HG03469 (cell line): ENCODE data around the gene NPC1L1.
"Not testable (repeated sequence)": the region's sequence is repeated elsewhere in the genome, so short reads cannot be mapped to it uniquely, and the experiment has no call there.

Experiments
- ATAC-seq: cut with Tn5 transposase; IDR thresholded peaks from one replicate; pipeline ENCODE4 v1.9.1; 2021; ENCODE audit warnings: mild to moderate bottlenecking, moderate library complexity, moderate number of reproducible peaks; ENCODE audit not compliant: unreplicated experiment

Gene NPC1L1

GRCh38 chr7:44512736-44513135 is 28.4 kb downstream of the NPC1L1 start:
- ATAC-seq: no peak

- no peak for ATAC-seq
Observed at GRCh38 chr7:44511863-44512468, 29.2 kb downstream of the NPC1L1 start.

GRCh38 chr7:44511236-44511635 is 29.9 kb downstream of the NPC1L1 start:
- ATAC-seq: no peak

- no peak for ATAC-seq
Observed at GRCh38 chr7:44508328-44509030, 32.7 kb downstream of the NPC1L1 start.

- ATAC-seq: not testable (repeated sequence)
Observed at GRCh38 chr7:44506592-44507288, 34.4 kb downstream of the NPC1L1 start.

- no peak for ATAC-seq
Observed at GRCh38 chr7:44505595-44505994, 35.5 kb downstream of the NPC1L1 start.

GRCh38 chr7:44498230-44498954 is 42.7 kb downstream of the NPC1L1 start:
- ATAC-seq: no peak

GRCh38 chr7:44497155-44498027 is 43.7 kb downstream of the NPC1L1 start:
- no peak for ATAC-seq

- ATAC-seq: no peak
Observed at GRCh38 chr7:44496385-44496784, 44.7 kb downstream of the NPC1L1 start.

GRCh38 chr7:44494960-44495359 is 46.2 kb downstream of the NPC1L1 start:
- ATAC-seq: no peak

GRCh38 chr7:44491229-44491628 is 49.9 kb downstream of the NPC1L1 start:
- ATAC-seq: no peak

- ATAC-seq: peak; percentile 69
Observed at GRCh38 chr7:44490351-44491200, 50.6 kb downstream of the NPC1L1 start, which contains the start of gene NUDCD3. Gene NUDCD3 (minus strand): TSS chr7:44490658. CDS start chr7:44490600, 58 bp downstream.

GRCh38 chr7:44489955-44490350 is 51.2 kb downstream of the NPC1L1 start:
- ATAC-seq: peak; percentile 5

- no peak for ATAC-seq
Observed at GRCh38 chr7:44488955-44489354, 52.2 kb downstream of the NPC1L1 start.

GRCh38 chr7:44486693-44487092 is 54.4 kb downstream of the NPC1L1 start:
- no peak for ATAC-seq

GRCh38 chr7:44486001-44486400 is 55.1 kb downstream of the NPC1L1 start:
- ATAC-seq: no peak

GRCh38 chr7:44484482-44485313 is 56.4 kb downstream of the NPC1L1 start:
- no peak for ATAC-seq
